Middle frontal gyrus (tissue), 1 donor: ENCODE data around the gene TOP3B.
A peak's percentile ranks its signal among the peaks of the same experiment; 100 is the strongest.

Source experiments
- DNase-seq: peaks from one replicate; pipeline ENCODE4 v3.0.0-alpha.2; 2015; ENCODE audit warnings: low spot score; ENCODE audit errors: extremely low spot score

Gene TOP3B

GRCh38 chr22:21963286-21963685 lies 19.3 kb downstream of the TOP3B start:
- DNase-seq, result no peak

- DNase-seq, result no peak
Observed at GRCh38 chr22:21962655-21962949, 20.0 kb downstream of the TOP3B start.

- DNase-seq, result no peak
Observed at GRCh38 chr22:21961886-21962654, 20.5 kb downstream of the TOP3B start.

- DNase-seq, result no peak
Observed at GRCh38 chr22:21961127-21961867, 21.3 kb downstream of the TOP3B start.

GRCh38 chr22:21960200-21961126 lies 22.1 kb downstream of the TOP3B start:
- DNase-seq, result no peak

- DNase-seq, result no peak
Observed at GRCh38 chr22:21959274-21960074, 23.1 kb downstream of the TOP3B start.

- DNase-seq, result no peak
Observed at GRCh38 chr22:21958360-21959273, 24.0 kb downstream of the TOP3B start.

- peak; percentile 60 for DNase-seq
Observed at GRCh38 chr22:21952586-21953571, 29.7 kb downstream of the TOP3B start, which contains the start of gene PPM1F. PPM1F (minus strand) TSS chr22:21952848; CDS start chr22:21946048, 6,800 bp downstream.

- no peak for DNase-seq
Observed at GRCh38 chr22:21951931-21952465, 30.6 kb downstream of the TOP3B start.

GRCh38 chr22:21951062-21951461 lies 31.5 kb downstream of the TOP3B start:
- no peak for DNase-seq

GRCh38 chr22:21949948-21950347 lies 32.6 kb downstream of the TOP3B start:
- no peak for DNase-seq

- no peak for DNase-seq
Observed at GRCh38 chr22:21949569-21949918, 33.0 kb downstream of the TOP3B start.

GRCh38 chr22:21948824-21949568 lies 33.6 kb downstream of the TOP3B start:
- DNase-seq, result no peak

- DNase-seq, result no peak
Observed at GRCh38 chr22:21948390-21948789, 34.2 kb downstream of the TOP3B start.

GRCh38 chr22:21947040-21948014 lies 35.3 kb downstream of the TOP3B start:
- no peak for DNase-seq

- DNase-seq, result no peak
Observed at GRCh38 chr22:21946262-21946925, 36.2 kb downstream of the TOP3B start.
